Testis (tissue), 2 donors: ENCODE data around the gene ENTHD1.

Experiments used
- CTCF ChIP-seq, 3 experiments: fragments of 450-650 bp in 2 of 3; fragments of 200-600 bp in 1 of 3; sonication (generic) in 1 of 3; IDR thresholded peaks; one replicate each; pipeline ENCODE4 v1.5.1; 2016 to 2019; ENCODE audit warnings: antibody characterized with exemption in 3 of 3, mild to moderate bottlenecking in 2 of 3, moderate library complexity in 1 of 3
- POLR2A ChIP-seq: fragments of 450-650 bp; IDR thresholded peaks from one replicate; pipeline ENCODE4 v1.6.1; 2017; ENCODE audit warnings: antibody characterized with exemption, mild to moderate bottlenecking, moderate library complexity

- no peak for TF ChIP-seq CTCF (IDR thresholded peaks at IDR 0.05)
- no peak for TF ChIP-seq POLR2A
Measured at GRCh38 chr22:39731881-39732555, 161.5 kb downstream of the ENTHD1 start.
